SJSA1 (cell line): ENCODE results near the gene DAAM2. TPM values are rescaled to one million over a fixed set of nuclear protein-coding genes. Genes with fewer than 3 reads are reported as not detected.

Experiments
- DNase-seq, 2 experiments: peaks; one replicate each; pipeline ENCODE4 v3.0.0-alpha.2; 2015 to 2020; ENCODE audit warnings: low spot score in 2 of 2, low read depth in 1 of 2
- H3K27ac ChIP-seq: fragments of 250-450 bp; sonication (Bioruptor Pico); 2 replicates; pipeline ENCODE4 v1.5.1; 2020; ENCODE audit warnings: mild to moderate bottlenecking, moderate library complexity
- H3K27me3 ChIP-seq: fragments of 250-450 bp; sonication (Bioruptor Pico); replicated peaks from 2 replicates; pipeline ENCODE4 v1.5.1; 2020; ENCODE audit warnings: mild to moderate bottlenecking, moderate library complexity
- H3K36me3 ChIP-seq: fragments of 250-450 bp; sonication (Bioruptor Pico); 2 replicates; pipeline ENCODE4 v1.5.1; 2020; ENCODE audit warnings: mild to moderate bottlenecking
- H3K4me1 ChIP-seq: fragments of 250-450 bp; sonication (Bioruptor Pico); replicated peaks from 2 replicates; pipeline ENCODE4 v1.6.1; 2021; ENCODE audit warnings: mild to moderate bottlenecking
- H3K4me3 ChIP-seq: fragments of 250-450 bp; sonication (Bioruptor Pico); 2 replicates; pipeline ENCODE4 v1.5.1; 2020; ENCODE audit warnings: mild to moderate bottlenecking
- H3K9me3 ChIP-seq: fragments of 250-450 bp; sonication (Bioruptor Pico); replicated peaks from 2 replicates; pipeline ENCODE4 v1.5.1; 2020; ENCODE audit warnings: mild to moderate bottlenecking
- total RNA-seq: library from RNA; depleted of rRNA; stranded (reverse); fragments of >200 nt; shearing (Covaris generic); gene quantifications from 2 replicates; pipeline ENCODE4 v1.2.3, GENCODE V29; 2014

Gene DAAM2
- total RNA-seq, 1 experiment from 2014 or later, result 0.29 TPM

DNA sequence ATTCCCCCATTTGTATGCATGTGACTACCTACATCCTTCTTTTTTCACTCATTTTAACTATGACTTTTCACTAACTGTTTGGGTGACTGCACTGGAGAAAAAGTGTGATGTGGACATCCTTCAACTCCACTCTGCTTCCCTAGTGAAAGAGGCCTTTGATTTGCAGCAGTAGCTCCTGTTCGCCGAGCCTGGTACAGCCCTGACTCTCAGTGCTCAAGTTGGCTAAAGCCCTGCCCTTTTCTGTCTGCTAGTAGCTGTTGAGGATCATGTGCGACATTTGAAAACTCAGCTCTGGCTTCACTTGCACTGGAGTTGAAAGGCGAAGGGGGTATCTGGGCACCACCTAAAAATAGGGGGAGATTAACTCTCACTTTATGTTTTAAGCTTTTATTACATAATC, 42.1 kb downstream of the DAAM2 start:
- Histone ChIP-seq H3K36me3 (no peaks in the 10 kb centered on the region), H3K9me3 (no peaks in the 10 kb centered on the region), H3K4me3 (no peak overlapping the region), H3K27ac (no peak overlapping the region), H3K4me1 (no peaks in the 10 kb centered on the region), H3K27me3 (0 out of 2 replicates have a peak, but pooled peaks cover 2% of the 10 kb centered on the region)
- DNase-seq, result no peak

DNA sequence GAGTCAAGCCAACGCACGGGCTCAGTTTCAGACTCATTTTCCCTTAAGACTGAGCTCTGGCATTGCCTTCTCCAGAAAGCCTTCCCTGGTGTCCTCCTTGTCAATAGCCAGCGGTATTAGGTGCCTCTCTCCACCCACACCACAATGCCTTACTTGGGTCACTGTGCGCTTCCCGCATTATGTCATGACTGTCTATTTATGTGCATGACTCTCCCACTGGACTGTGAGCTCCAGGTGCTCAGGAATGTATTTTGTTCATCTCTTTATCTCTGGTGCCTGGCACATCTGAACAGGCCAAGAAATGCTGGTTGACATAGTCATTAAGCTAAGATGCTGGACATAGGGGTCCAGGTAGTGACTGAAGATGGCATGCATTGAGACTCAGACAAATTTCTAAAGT, 42.7 kb downstream of the DAAM2 start:
- no peaks in the 10 kb centered on the region for H3K4me1 ChIP-seq
- no peak for DNase-seq
- H3K36me3 ChIP-seq, result no peaks in the 10 kb centered on the region
- no peaks in the 10 kb centered on the region for H3K9me3 ChIP-seq
- no peak overlapping the region for H3K27ac ChIP-seq
- 0 out of 2 replicates have a peak, but pooled peaks cover 2% of the 10 kb centered on the region for H3K27me3 ChIP-seq
- H3K4me3 ChIP-seq, result no peak overlapping the region

DNA sequence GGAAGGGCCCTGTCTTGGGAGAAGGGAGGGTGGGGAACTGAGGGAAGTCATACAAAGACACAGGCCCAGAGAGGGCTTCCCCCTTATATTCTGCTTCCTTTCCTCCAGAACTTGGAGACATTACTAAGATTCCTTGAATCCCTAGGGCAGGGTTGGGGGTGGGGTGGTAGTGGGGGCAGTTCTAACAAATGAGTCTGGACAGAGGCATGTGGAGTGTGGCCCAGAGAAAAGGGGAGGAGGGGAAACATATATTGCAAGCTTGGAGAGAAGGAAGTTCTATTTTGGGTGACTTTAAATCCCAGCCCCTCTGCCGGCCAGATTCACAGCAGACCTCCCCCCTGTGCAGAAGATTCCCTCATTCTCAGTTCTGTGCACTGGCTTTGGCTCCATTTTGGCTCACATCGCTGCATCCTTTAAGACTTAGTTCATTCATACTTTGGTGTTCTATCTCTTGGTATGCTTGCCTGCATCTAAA, 43.7 kb downstream of the DAAM2 start:
- H3K4me1 ChIP-seq, result no peaks in the 10 kb centered on the region
- H3K27me3 ChIP-seq, result 0 out of 2 replicates have a peak, but pooled peaks cover 2% of the 10 kb centered on the region
- DNase-seq, result no peak
- H3K36me3 ChIP-seq, result no peaks in the 10 kb centered on the region
- H3K4me3 ChIP-seq, result no peak overlapping the region
- no peaks in the 10 kb centered on the region for H3K9me3 ChIP-seq
- no peak overlapping the region for H3K27ac ChIP-seq

DNA sequence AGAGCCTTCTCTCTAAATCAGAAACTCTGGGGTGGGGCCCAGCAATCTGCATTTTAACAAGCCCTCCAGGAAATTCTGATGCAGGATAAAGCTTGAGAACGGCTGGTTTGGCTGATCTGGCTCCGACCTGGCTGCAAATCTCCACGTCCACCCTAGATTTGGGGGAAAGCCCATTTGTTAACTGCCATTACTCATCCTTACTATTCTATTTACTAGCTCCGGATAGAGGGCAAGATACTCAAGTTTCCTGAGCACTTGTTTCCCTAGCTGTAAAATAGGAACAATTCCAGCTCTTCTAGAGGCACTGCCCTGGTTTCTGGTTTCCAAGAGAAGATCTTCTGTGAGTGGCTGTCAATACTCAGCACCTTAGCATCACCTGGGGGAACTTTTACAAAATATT, 44.4 kb downstream of the DAAM2 start:
- H3K4me1 ChIP-seq, result no peaks in the 10 kb centered on the region
- 0 out of 2 replicates have a peak, but pooled peaks cover 2% of the 10 kb centered on the region for H3K27me3 ChIP-seq
- H3K4me3 ChIP-seq, result no peak overlapping the region
- H3K27ac ChIP-seq, result no peak overlapping the region
- no peak for DNase-seq
- H3K9me3 ChIP-seq, result no peaks in the 10 kb centered on the region
- H3K36me3 ChIP-seq, result no peaks in the 10 kb centered on the region

DNA sequence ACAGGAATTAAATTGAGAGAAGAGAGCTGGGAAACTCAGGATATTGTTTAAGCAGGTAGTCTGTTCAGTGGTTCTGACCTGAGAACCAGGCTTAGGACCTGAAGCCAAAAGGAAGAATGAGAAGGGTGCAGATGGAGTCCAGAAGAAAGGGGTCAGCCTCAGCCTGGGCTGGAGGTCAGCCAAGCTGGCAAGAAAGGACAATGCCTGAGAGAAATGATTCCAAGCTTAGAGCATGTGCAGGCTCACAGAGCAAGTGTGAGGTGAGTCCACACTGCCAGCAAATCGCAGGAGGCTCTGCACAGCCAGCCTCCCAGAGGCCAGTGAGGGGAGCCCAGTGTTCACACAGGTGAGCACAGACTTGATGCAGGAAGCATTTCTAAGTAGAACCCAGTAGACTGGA, 47.3 kb downstream of the DAAM2 start:
- DNase-seq, result no peak
- H3K27ac ChIP-seq, result no peak overlapping the region
- H3K4me3 ChIP-seq, result no peak overlapping the region
- H3K36me3 ChIP-seq, result no peaks in the 10 kb centered on the region
- no peaks in the 10 kb centered on the region for H3K4me1 ChIP-seq
- no peaks in the 10 kb centered on the region for H3K9me3 ChIP-seq
- no peaks in the 10 kb centered on the region for H3K27me3 ChIP-seq

DNA sequence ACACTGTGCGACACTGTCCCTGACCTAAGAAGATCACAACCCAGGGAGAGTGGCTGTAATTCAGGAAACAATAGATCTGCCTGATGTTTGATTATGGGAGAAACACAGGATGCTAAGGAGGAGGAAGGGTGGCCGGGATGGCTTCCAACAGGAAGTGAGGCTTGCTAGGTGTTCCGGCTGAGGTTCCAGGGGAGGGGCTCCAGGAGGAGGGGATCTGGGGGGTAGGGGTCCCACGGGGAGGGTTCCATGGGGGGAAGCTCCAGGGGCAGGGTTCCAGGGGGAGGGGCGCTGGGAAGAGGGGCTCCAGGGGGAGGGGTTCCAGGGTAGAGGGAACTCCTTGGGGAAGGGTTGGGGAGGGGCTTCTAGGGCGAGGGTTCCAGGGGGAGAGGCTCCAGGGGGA, 48.6 kb downstream of the DAAM2 start:
- Histone ChIP-seq H3K4me1 (no peaks in the 10 kb centered on the region), H3K36me3 (no peaks in the 10 kb centered on the region), H3K27ac (no peak overlapping the region), H3K27me3 (no peaks in the 10 kb centered on the region), H3K4me3 (no peak overlapping the region), H3K9me3 (no peaks in the 10 kb centered on the region)
- no peak for DNase-seq

DNA sequence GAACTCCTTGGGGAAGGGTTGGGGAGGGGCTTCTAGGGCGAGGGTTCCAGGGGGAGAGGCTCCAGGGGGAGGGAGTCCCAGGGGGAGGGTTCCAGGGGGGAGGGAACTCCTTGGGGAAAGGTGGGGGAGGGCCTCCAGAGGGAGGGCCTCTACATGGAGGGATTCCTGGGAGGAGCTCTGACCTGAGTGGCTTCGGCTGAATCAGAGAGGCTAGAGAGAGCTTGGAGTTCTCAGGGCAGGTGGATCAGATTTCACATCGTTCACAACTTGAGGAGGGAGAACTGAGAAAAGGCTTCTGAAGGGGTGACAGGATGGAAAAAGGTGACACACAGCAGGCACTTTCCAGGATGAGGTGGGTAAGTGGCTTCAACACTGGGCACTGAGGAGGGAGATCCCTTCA, 49.1 kb downstream of the DAAM2 start:
- H3K4me3 ChIP-seq, result no peak overlapping the region
- no peak for DNase-seq
- H3K36me3 ChIP-seq, result no peaks in the 10 kb centered on the region
- H3K27me3 ChIP-seq, result no peaks in the 10 kb centered on the region
- H3K9me3 ChIP-seq, result no peaks in the 10 kb centered on the region
- H3K27ac ChIP-seq, result no peak overlapping the region
- no peaks in the 10 kb centered on the region for H3K4me1 ChIP-seq

DNA sequence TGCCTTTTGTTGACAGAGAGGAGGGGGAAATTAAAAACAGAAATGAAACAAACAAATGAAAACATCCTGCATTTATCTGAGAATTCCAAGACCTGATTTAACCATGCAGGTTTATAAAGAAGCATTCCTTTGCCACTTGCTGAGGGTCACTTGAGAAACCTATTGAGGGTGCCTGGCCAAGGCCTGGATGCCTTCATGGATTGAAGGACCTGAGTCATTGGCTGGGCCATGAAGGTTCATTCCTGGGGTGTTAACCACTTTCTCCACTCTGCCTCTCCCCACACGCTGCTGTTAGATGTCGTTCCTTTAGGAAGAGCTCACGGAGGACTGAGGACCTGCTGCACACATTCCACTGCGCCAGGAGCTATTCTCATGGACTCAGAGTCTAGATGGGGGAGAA, 49.7 kb downstream of the DAAM2 start:
- Histone ChIP-seq H3K4me3 (no peak overlapping the region), H3K36me3 (no peaks in the 10 kb centered on the region), H3K9me3 (no peaks in the 10 kb centered on the region), H3K27ac (no peak overlapping the region), H3K4me1 (no peaks in the 10 kb centered on the region), H3K27me3 (no peaks in the 10 kb centered on the region)
- no peak for DNase-seq

DNA sequence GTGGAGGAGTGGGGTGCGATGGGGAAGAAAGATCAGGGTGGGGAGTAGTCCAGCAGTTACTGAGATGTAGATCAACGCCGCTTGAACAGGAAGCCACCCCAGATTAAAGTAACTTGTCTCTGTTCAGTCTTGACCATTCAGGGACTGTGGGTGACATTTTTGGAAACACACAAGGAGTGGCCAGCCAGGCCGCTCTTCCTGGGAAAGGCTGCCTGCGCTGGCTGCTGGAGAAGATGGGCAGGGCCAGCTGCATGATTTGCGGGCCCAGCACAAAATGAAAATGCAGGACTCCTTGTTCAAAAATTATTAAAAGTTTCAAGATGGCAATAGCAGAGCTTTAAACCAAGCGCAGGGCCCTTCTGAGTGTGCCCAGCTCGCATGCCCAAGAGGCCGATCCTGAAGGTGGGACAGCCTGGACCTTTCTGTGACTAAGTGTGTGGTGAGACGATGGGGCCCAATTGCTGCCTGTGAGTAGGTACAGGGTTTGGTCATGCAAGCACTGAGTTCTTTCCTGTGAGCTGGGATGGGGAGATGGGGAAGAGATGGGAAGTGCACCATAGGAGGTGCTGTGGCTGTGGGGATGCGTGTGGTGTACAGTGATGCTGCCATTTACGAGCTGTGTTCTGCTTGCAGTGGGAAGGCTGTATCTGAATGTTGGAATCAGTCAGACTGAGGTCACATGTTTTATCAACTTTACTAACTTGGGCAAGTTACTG, 51.3 kb downstream of the DAAM2 start:
- Histone ChIP-seq H3K4me1 (no peaks in the 10 kb centered on the region), H3K4me3 (no peak overlapping the region), H3K27me3 (no peaks in the 10 kb centered on the region), H3K36me3 (no peaks in the 10 kb centered on the region), H3K9me3 (no peaks in the 10 kb centered on the region), H3K27ac (no peak overlapping the region)
- DNase-seq, result no peak

DNA sequence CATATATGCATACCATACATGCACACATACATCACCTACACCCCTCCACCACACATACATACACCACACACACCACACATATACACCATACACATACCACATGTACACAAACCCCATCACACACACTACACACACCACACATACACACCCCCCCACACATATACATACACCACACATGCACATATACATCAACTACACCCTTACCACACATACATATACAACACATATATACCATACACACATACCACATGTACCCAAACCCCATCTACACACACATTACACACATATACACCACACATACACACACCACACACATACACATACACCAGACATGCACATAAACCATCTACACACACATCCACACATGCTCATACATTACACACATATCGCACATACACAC, 52.7 kb downstream of the DAAM2 start:
- H3K4me1 ChIP-seq, result no peaks in the 10 kb centered on the region
- H3K9me3 ChIP-seq, result no peaks in the 10 kb centered on the region
- H3K36me3 ChIP-seq, result no peaks in the 10 kb centered on the region
- H3K4me3 ChIP-seq, result no peak overlapping the region
- DNase-seq, result no peak
- H3K27ac ChIP-seq, result no peak overlapping the region
- no peaks in the 10 kb centered on the region for H3K27me3 ChIP-seq

DNA sequence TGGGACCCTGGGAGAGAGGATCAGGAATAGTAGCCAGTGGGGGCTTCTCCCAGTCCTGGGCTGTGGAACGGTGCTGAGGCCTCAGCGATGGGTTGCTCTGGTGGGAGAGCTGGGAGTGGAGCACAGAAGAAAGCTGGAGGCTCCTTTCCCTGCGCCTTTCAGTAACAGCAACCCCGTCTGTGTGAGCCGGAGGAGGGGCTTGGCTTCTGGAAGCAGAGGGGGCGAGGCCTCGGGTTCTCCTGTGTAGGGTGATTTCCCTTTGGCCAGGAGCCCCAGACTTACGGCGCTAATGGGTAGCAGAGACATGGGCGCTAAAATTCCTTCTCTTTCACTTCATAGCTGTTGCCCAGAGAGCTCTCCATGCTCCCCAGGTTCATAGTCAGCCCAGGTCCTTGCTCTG, 55.0 kb downstream of the DAAM2 start:
- Histone ChIP-seq H3K27me3 (no peaks in the 10 kb centered on the region), H3K27ac (no peak overlapping the region), H3K4me3 (no peak overlapping the region), H3K4me1 (no peaks in the 10 kb centered on the region), H3K9me3 (no peaks in the 10 kb centered on the region), H3K36me3 (no peaks in the 10 kb centered on the region)
- no peak for DNase-seq

DNA sequence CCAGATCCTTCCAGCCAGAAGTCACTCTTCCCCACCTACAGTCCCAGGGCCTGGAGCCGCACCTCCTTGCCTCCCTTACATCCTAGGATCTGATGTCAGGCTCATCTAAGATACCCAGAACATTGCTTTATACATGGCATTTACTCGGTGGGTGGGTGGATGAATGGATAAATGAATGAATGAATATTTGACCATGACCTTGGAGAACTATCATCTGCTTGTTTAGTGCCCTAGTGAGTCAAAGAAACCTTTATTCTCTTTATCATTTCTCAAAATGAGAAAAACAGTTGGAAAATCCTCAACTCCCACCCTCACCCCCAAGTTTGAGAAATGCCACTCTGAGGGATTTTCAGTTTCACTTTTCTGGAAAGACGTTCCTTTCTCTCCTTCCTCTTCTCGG, 56.0 kb downstream of the DAAM2 start:
- H3K36me3 ChIP-seq, result no peaks in the 10 kb centered on the region
- no peaks in the 10 kb centered on the region for H3K9me3 ChIP-seq
- no peaks in the 10 kb centered on the region for H3K27me3 ChIP-seq
- H3K4me3 ChIP-seq, result no peak overlapping the region
- DNase-seq, result no peak
- no peaks in the 10 kb centered on the region for H3K4me1 ChIP-seq
- H3K27ac ChIP-seq, result no peak overlapping the region

DNA sequence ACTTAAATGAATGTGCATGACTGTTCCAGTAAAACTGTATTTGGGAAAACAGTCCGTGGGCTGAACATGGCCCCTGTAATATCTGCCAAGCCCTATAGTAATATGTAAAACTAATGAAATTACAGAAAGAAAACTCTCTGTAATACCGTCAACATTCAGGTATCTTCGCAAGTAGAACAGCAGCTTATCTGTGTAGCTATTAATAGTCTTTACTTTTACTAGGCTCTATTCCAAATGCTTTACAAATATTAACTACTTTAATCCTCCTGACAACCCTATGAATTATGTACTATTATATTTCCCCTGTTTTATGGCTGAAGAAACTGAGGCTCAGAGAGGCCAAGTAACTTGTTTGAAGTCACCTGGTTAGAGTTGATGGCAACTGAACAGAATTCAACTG, 57.1 kb downstream of the DAAM2 start:
- no peaks in the 10 kb centered on the region for H3K9me3 ChIP-seq
- no peak overlapping the region for H3K27ac ChIP-seq
- no peak overlapping the region for H3K4me3 ChIP-seq
- H3K4me1 ChIP-seq, result no peaks in the 10 kb centered on the region
- DNase-seq, result no peak
- no peaks in the 10 kb centered on the region for H3K27me3 ChIP-seq
- H3K36me3 ChIP-seq, result no peaks in the 10 kb centered on the region

DNA sequence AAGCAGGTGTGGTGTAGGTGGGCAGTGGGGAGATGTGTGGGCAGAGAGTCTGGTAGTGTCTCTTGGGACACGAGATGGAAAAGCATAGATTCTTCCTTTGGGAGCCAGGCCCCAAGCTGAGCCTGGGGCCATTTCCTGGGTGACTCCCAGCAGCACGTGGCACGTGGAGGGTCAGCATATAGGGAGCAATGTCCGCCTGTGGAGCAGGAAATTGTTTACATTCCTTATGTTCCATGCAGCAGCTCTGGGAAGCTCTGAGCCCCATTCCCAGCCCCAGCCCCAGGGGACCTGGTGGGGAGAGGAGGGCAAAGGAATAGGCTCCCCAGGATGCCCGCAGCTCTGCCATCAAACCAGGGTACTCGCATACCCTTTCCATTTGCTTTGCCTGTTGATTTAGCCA, 57.6 kb downstream of the DAAM2 start:
- Histone ChIP-seq H3K9me3 (no peaks in the 10 kb centered on the region), H3K4me1 (no peaks in the 10 kb centered on the region), H3K27ac (no peak overlapping the region), H3K27me3 (no peaks in the 10 kb centered on the region), H3K36me3 (no peaks in the 10 kb centered on the region), H3K4me3 (no peak overlapping the region)
- no peak for DNase-seq

DNA sequence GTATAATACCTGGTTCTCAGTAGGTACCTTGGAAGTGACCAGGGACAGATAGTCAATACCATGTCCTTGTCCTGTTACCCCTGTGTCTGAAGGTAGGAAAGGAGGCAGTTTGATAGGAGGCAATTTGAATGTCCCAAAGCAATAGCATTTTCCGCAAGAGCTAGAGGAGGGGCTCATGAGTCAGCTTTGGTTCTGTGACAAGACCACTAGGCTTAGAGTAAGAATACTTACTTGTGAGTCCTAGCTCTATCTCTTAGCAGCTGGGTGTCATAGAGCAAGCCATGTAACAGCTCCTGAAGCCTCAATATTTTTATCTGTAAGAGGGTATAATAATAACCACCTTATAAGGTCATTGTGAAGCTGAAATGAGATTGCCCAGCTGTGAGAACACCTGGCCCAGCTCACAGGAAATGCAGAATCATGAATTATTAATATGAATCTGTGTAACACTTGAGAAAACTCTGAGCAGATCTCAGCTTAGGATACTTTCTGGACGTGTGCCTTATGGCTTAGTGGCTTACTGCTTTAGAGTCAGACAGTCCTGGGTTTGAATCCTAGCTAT, 58.6 kb downstream of the DAAM2 start:
- no peaks in the 10 kb centered on the region for H3K36me3 ChIP-seq
- H3K27ac ChIP-seq, result no peak overlapping the region
- no peak overlapping the region for H3K4me3 ChIP-seq

More for the DNA sequence above, 58.6 kb downstream of the DAAM2 start:
- Histone ChIP-seq H3K27me3 (no peaks in the 10 kb centered on the region), H3K9me3 (no peaks in the 10 kb centered on the region), H3K4me1 (no peaks in the 10 kb centered on the region)
- DNase-seq, result no peak
